ENCODE measurements around the gene ADRA2A.

DNA sequence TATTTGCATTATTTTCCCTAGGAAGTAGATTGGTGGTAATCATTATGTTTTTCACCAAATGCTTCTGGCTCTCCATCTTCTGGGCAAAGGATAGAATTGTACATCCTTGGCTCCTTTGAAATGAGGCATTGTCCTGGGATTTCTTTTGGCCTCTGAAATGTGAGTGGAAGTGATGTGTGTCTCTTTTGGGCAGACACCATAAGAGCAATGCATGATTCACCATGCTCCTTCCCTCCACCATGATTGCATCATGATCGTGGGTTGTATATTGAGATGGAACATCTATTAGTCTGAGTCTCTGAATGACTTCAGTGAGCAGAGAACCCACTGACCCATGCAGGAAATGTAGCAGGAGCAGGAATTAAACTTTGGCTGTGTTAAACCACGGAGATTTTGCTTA is 49.2 kb downstream of the ADRA2A start:
- TF ChIP-seq, protein P1, sequence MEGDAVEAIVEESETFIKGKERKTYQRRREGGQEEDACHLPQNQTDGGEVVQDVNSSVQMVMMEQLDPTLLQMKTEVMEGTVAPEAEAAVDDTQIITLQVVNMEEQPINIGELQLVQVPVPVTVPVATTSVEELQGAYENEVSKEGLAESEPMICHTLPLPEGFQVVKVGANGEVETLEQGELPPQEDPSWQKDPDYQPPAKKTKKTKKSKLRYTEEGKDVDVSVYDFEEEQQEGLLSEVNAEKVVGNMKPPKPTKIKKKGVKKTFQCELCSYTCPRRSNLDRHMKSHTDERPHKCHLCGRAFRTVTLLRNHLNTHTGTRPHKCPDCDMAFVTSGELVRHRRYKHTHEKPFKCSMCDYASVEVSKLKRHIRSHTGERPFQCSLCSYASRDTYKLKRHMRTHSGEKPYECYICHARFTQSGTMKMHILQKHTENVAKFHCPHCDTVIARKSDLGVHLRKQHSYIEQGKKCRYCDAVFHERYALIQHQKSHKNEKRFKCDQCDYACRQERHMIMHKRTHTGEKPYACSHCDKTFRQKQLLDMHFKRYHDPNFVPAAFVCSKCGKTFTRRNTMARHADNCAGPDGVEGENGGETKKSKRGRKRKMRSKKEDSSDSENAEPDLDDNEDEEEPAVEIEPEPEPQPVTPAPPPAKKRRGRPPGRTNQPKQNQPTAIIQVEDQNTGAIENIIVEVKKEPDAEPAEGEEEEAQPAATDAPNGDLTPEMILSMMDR (conservative IDR thresholded peaks at IDR 0.05) = no peak
- no peak for TF ChIP-seq ZFX (IDR thresholded peaks at IDR 0.05)

All from C4-2B (cell line).